ENCODE results near the gene WDR86.
A peak's percentile ranks its signal among the peaks of the same experiment; 100 is the strongest.

Gene WDR86

GRCh38 chr7:151409667-151410404, at the start of gene WDR86:
WDR86 (minus strand) TSS chr7:151410038; CDS start chr7:151409589, 449 bp downstream.
- no peak for DNase-seq (ENCODE audit: low spot score)

- no peak for DNase-seq (ENCODE audit: low spot score)
Measured at GRCh38 chr7:151457534-151457933, 47.7 kb upstream of the WDR86 start.

DNA sequence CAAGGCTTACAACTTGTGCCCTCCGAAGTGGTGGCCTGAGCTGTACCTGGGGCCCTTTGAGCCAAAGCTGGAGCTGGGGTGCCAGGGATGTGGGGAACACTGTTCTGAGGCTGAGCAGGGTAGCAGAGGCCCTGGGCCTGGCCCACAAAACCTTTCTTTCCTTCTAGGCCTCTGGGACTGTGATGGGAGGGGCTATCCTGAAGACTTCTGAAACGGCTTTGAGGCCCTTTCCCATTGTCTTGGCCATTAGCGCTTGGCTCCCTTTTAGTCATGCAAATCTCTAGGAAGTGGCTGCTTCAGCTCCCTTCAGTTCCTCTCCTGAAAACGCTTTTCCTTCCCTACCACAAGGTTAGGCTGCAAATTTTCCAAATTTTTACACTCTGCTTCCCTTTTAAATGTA, 46.9 kb upstream of the WDR86 start:
- DNase-seq (ENCODE audit: low spot score): no peak

DNA sequence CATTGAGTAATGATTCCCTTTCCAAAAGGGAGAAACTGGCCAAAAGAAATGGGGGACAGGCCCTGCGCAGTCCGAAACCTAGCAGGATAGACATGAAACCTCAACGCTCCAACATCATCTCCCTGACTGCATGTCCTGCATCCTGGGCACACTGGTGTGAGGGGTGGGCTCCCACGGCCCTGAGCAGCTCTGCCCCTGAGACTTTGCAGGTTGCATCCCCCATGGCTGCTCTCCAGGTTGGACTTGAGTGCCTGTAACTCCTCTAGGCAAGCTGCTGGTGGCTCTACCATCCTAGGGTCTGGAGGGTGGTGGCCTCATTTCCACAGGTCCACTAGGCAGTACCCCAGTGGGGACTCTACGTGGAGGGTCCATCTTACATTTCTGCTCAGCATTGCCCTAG, 46.4 kb upstream of the WDR86 start:
- no peak for DNase-seq (ENCODE audit: low spot score)

DNA sequence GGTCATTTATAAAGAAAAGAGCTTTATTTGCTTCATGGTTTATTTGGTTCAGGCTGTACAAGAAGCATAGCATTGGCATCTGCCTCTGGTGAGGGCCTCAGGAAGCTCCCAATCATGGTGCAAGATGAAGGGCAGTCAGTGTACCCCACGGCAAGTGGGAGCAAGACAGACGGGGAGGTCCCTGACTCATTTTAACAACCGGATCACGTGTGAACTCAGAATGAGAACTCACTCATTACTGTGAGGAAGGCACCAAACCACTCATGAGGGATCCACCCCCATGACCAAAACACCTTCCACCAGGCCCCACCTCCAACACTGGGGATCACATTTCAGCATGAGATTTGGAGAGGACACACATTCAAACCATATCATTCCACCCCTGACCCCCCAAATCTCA, 45.9 kb upstream of the WDR86 start:
- no peak for DNase-seq (ENCODE audit: low spot score)

- no peak for DNase-seq (ENCODE audit: low spot score)
Measured at GRCh38 chr7:151454932-151455530, 45.2 kb upstream of the WDR86 start.

GRCh38 chr7:151454305-151454704, 44.5 kb upstream of the WDR86 start:
- no peak for DNase-seq (ENCODE audit: low spot score)

DNA sequence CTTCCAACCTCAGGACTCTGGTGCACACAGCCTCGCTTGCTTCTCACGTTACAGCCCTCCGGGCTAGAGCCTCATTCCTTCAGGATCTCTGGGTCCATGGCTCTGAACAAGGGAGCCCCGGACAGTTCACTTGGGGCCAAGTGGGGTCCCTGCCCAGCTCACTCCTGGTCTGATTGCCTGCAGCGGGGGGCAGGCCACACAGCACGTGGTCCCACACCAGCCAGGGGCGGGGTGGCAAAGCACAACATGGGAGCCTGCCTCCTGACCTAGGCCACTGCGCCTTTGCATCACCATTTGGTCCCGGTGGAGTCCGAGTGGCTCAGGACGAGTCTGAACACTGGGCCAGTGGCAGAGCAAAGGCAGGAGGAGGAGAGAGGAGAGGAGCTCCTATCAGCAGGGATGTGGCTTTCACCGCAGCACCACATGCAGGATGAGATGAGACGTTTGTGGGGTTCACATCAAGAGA, 43.5 kb upstream of the WDR86 start:
- no peak for DNase-seq (ENCODE audit: low spot score)

DNA sequence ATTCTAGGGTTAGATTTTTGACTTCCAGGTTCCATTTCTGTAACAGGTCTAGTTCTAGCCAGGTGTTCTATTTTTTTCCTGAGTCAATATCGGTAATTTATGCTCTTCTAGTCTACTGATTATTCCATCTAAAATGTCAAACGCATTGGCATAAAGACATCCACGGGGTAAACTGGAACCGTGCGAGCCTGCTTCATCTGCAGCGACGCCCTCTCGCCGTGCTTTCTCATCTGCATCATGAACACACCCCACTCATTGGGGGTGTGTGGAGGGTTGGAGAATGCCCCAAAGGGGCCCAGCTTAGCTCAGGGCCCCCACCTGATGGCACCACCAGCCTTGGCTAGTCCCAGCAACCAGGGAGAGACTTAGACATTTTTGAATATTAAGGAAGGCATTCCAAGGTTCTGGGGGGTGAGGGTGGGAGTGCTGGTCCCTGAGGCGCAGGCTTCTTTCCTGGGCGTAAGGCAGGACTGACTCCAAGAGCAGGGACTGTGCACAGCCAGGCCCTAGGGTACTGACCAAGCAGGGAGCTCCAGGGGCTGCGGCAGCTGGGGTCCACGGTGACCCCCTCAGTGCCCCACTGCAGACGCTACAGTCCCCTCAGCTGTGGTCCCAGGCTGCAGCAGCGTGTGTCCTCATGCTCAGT, 43.0 kb upstream of the WDR86 start:
- no peak for DNase-seq (ENCODE audit: low spot score)

DNA sequence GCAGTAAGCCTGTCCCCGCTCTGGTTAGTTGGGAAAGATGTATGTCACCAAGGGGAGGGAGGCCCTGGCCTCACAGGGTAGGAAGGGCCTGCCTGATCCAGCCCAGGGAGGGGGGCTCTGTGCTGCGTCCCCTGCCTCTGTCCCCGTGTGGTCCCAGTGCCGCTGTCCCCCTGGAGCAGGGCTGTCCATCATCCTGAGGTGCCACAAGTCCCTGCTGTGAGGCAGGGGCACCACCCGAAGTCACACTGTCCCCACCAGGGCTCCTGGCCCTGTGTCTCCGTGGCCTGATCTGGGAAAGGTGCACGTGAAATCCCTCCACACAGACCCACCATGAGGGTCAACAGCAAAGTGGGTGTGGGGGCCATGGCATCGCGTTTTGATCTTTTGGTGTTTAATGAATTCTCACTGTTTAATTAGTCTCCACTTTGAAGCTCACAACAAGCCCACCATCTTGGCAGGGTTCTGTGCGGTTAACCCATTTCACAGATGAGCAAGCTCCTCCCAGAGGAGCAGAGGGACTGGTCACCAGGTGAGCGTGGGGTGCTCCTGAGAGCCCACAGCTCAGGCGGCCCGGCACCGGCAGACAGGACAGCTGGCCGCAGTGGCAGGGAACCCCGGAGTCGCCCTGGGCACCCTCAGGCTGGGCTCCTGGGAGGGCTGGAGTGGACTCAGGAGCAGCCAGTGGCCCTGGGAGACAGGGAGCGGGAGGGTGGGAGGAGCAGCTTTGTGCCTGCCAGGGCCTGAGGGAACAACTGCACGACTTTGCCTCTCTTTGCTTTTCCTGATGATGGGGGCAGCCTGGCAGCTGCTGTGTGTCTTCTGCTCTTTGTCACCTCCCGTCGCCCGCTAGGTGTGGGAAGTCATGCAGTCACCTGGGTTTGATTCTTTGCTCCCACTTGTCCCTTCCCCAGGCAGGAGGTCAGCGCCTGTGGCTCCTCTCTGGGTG, 42.1 kb upstream of the WDR86 start:
- DNase-seq (ENCODE audit: low spot score): no peak

- no peak for DNase-seq (ENCODE audit: low spot score)
Measured at GRCh38 chr7:151451156-151451555, 41.3 kb upstream of the WDR86 start.

- no peak for DNase-seq (ENCODE audit: low spot score)
Measured at GRCh38 chr7:151449990-151450389, 40.2 kb upstream of the WDR86 start.

- peak; percentile 63 for DNase-seq (ENCODE audit: low spot score)
Measured at GRCh38 chr7:151448261-151449252, 38.7 kb upstream of the WDR86 start.

GRCh38 chr7:151447901-151448260, 38.0 kb upstream of the WDR86 start:
- DNase-seq (ENCODE audit: low spot score): no peak

DNA sequence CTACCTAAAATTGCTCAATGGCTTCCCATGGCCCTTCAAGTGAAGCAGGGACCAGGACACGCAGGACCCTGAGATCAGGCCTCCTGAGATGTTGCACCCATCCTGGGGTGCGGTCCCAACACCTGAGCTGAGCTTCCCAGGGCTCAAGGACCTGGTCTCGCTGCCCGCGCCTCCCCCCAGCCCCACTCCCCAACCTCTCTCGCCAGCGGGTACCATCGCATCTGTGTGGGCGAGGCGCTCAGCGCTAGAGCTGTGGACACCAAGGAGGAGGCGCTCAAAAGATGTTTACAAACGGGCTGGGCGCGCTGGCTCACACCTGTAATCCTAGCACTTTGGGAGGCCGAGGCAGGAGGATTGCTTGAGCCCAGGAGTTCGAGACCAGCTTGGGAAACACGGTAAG, 37.5 kb upstream of the WDR86 start:
- DNase-seq (ENCODE audit: low spot score): no peak

DNA sequence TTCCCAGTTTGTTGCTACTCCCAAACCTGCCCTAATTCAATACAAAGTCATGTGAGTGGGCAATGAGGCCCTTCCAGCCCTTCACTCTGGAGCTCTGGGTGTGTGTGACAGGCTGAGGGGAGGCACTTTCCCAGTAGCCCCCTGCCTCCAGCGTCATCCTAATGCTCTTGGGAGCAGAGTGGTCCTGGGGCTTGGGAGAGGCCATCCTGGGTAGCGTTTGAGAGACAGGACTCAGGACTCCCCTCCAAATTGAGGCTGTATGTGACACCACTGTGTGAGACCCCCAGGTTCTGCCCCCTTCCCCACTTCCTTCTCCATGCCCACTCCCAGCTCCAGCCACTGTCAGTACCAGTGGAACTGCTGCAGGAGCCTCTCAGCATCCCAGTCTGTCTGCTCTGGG, 36.6 kb upstream of the WDR86 start:
- DNase-seq (ENCODE audit: low spot score): no peak

- DNase-seq (ENCODE audit: low spot score): no peak
Measured at GRCh38 chr7:151444632-151445031, 34.8 kb upstream of the WDR86 start.

- DNase-seq (ENCODE audit: low spot score): no peak
Measured at GRCh38 chr7:151442776-151443496, 33.1 kb upstream of the WDR86 start.

- DNase-seq (ENCODE audit: low spot score): no peak
Measured at GRCh38 chr7:151440799-151441445, 31.1 kb upstream of the WDR86 start.

Data from Ammon's horn (tissue), 1 donor.